ENCODE measurements around the gene HES1. TPM values are rescaled to one million over a fixed set of nuclear protein-coding genes. Genes with fewer than 3 reads are reported as not detected.

HES1 gene
- total and polyA plus RNA-seq, 4 donors = 5.3 to 12.5 (median 9.0) TPM

- DNase-seq (ENCODE audit: low spot score) = no peak
- Histone ChIP-seq H3K9me3 (ENCODE audit: control insufficient read depth in 4 of 4, low read length in 3 of 4) (no peaks in the 10 kb centered on the region), H3K36me3 (ENCODE audit: control insufficient read depth in 4 of 4, insufficient read depth in 3 of 4, low read depth in 1 of 4, low read length in 3 of 4) (no peaks in the 10 kb centered on the region), H3K27ac (ENCODE audit: low read depth in 1 of 2, low read length in 2 of 2) (no peak overlapping the region), H3K4me1 (ENCODE audit: control insufficient read depth in 4 of 4, insufficient read depth in 4 of 4, low read length in 3 of 4) (no peaks in the 10 kb centered on the region), H3K4me3 (ENCODE audit: low read depth in 1 of 3, low read length in 3 of 3) (no peak overlapping the region), H3K27me3 (ENCODE audit: control insufficient read depth in 4 of 4, insufficient read depth in 4 of 4, low read length in 3 of 4) (no peaks in the 10 kb centered on the region), H3K9ac (ENCODE audit: low read depth in 1 of 2, low read length in 2 of 2) (no peak overlapping the region)
- 92% methylated on average over 10 of the region's 10 CpGs for WGBS
- TF ChIP-seq REST (IDR thresholded peaks at IDR 0.05) (no peak), FOXA2 (IDR thresholded peaks at IDR 0.05) (no peak), RAD21 (IDR thresholded peaks at IDR 0.05) (no peak), SP1 (IDR thresholded peaks at IDR 0.05) (no peak), HNF4G (IDR thresholded peaks at IDR 0.05) (no peak), CTCF (IDR thresholded peaks at IDR 0.05; ENCODE audit: low read depth, low read length, missing input control) (no peak), EGR1 (IDR thresholded peaks at IDR 0.05; ENCODE audit: low read depth in 2 of 2) (no peak), HNF4A (conservative IDR thresholded peaks at IDR 0.05) (no peak), TAF1 (conservative IDR thresholded peaks at IDR 0.05) (no peak), ZBTB33 (IDR thresholded peaks at IDR 0.05) (no peak), JUND (IDR thresholded peaks at IDR 0.05) (no peak), ATF3 (IDR thresholded peaks at IDR 0.05) (no peak), RXRA (IDR thresholded peaks at IDR 0.05) (no peak), GABPA (IDR thresholded peaks at IDR 0.05 in 1 of 2, conservative IDR thresholded peaks at IDR 0.05 in 1 of 2) (no peak)
Measured at GRCh38 chr3:194162070-194162678, 26.2 kb downstream of the HES1 start.
